ENCODE results near the gene REM2.

REM2 gene

GRCh38 chr14:22883173-22883976, at the start of gene REM2:
Gene REM2, plus strand, starts transcription at chr14:22883222. Its CDS starts 66 bp downstream, at chr14:22883288.
- H3K4me1 ChIP-seq (ENCODE audit: control insufficient read depth in 2 of 2, insufficient read depth in 2 of 2, low read length in 2 of 2): peaks cover 12 to 18% of the 10 kb centered on the region in 2 donors
- H3K27ac ChIP-seq (ENCODE audit: low read depth in 2 of 2, low read length in 2 of 2): no peak within 1 kb of the TSS
- H3K4me3 ChIP-seq (ENCODE audit: low read length in 2 of 2): peak within 1 kb of the TSS in 1 of 2 donors; percentile 13
- no peaks in the 10 kb centered on the region for H3K9me3 ChIP-seq (ENCODE audit: control insufficient read depth in 2 of 2, low read length in 2 of 2)
- H3K36me3 ChIP-seq (ENCODE audit: control insufficient read depth in 2 of 2, insufficient read depth in 2 of 2, low read length in 2 of 2): peaks cover 4 to 14% of the 10 kb centered on the region in 2 donors
- H3K27me3 ChIP-seq (ENCODE audit: control insufficient read depth in 2 of 2, insufficient read depth in 2 of 2, low read length in 2 of 2): peaks cover 2 to 3% of the 10 kb centered on the region in 2 donors
- peak within 1 kb of the TSS in 1 of 2 donors; percentile 24 for H3K9ac ChIP-seq (ENCODE audit: low read depth in 1 of 2, low read length in 2 of 2)

DNA sequence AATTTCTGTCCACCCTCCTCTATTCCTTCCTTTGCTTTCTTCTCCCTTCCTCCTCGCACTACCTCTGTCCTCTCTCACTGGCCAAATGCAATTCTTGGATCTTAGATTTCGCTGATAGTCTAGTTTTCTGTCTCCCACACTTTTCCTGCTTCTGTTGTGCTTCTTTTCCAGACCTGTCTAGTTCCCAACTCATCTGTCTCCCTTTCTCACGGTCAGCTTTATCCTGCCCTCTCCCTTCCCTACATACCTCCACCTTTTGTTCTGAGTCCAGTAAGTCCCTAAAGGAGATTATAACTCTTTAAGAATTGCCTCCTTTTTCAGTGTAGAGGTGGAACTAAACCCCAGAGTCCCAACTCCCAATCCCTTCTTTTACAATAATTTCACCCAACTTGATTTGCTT, 47.5 kb upstream of the REM2 start:
- Histone ChIP-seq H3K27ac (ENCODE audit: low read depth in 2 of 2, low read length in 2 of 2) (no peak overlapping the region), H3K4me1 (ENCODE audit: control insufficient read depth in 2 of 2, insufficient read depth in 2 of 2, low read length in 2 of 2) (peaks cover 13 to 19% of the 10 kb centered on the region in 2 donors), H3K9me3 (ENCODE audit: control insufficient read depth in 2 of 2, low read length in 2 of 2) (no peaks in the 10 kb centered on the region), H3K36me3 (ENCODE audit: control insufficient read depth in 2 of 2, insufficient read depth in 2 of 2, low read length in 2 of 2) (peaks cover 10 to 15% of the 10 kb centered on the region in 2 donors), H3K9ac (ENCODE audit: low read depth in 1 of 2, low read length in 2 of 2) (peak overlapping the region in 1 of 2 donors; percentile 96), H3K4me3 (ENCODE audit: low read length in 2 of 2) (no peak overlapping the region), H3K27me3 (ENCODE audit: control insufficient read depth in 2 of 2, insufficient read depth in 2 of 2, low read length in 2 of 2) (no peaks in the 10 kb centered on the region)

DNA sequence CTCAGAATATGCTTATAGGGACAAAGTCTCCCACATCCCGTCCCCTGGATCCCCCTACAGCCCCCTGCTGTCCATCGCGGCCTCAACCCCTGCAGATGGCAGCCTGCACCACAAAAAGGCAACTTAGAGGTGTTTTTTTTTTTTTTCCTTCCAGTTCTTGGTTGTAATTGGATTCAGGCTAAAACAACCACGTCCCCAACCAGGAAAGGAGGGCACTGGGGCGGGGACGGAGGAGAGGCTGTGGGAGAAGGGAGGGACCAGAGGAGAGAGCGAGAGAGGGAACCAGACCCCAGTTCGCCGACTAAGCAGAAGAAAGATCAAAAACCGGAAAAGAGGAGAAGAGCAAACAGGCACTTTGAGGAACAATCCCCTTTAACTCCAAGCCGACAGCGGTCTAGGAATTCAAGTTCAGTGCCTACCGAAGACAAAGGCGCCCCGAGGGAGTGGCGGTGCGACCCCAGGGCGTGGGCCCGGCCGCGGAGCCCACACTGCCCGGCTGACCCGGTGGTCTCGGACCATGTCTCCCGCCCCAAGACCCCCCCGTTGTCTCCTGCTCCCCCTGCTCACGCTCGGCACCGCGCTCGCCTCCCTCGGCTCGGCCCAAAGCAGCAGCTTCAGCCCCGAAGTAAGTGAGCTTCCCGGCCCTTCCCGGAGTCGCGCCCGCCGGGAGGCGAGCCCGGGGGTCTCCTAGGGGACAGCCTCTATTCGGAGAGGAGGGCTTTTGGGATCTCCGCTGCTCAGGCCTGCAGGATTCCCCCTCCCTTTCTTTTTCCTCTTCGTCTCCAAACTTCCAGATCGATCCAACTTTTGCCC, 46.5 kb upstream of the REM2 start, which contains the start of gene MMP14:
TSS of gene MMP14 (plus strand) at position 285 of the 813 bp plus-strand sequence. CDS start at position 518, 233 bp downstream.
- peaks cover 10 to 17% of the 10 kb centered on the region in 2 donors for H3K4me1 ChIP-seq (ENCODE audit: control insufficient read depth in 2 of 2, insufficient read depth in 2 of 2, low read length in 2 of 2)

GRCh38 chr14:22837114-22837749, 45.8 kb upstream of the REM2 start:
- H3K9ac ChIP-seq (ENCODE audit: low read depth in 1 of 2, low read length in 2 of 2): peak overlapping the region; percentile 84 to 96
- peaks cover 10 to 17% of the 10 kb centered on the region in 2 donors for H3K4me1 ChIP-seq (ENCODE audit: control insufficient read depth in 2 of 2, insufficient read depth in 2 of 2, low read length in 2 of 2)
- no peaks in the 10 kb centered on the region for H3K27me3 ChIP-seq (ENCODE audit: control insufficient read depth in 2 of 2, insufficient read depth in 2 of 2, low read length in 2 of 2)
- H3K9me3 ChIP-seq (ENCODE audit: control insufficient read depth in 2 of 2, low read length in 2 of 2): no peaks in the 10 kb centered on the region
- peak overlapping the region; percentile 85 to 88 for H3K27ac ChIP-seq (ENCODE audit: low read depth in 2 of 2, low read length in 2 of 2)
- peak overlapping the region; percentile 90 to 96 for H3K4me3 ChIP-seq (ENCODE audit: low read length in 2 of 2)
- H3K36me3 ChIP-seq (ENCODE audit: control insufficient read depth in 2 of 2, insufficient read depth in 2 of 2, low read length in 2 of 2): peaks cover 20 to 28% of the 10 kb centered on the region in 2 donors

More for the DNA sequence above, 46.5 kb upstream of the REM2 start, which contains the start of gene MMP14:
- Histone ChIP-seq H3K36me3 (ENCODE audit: control insufficient read depth in 2 of 2, insufficient read depth in 2 of 2, low read length in 2 of 2) (peaks cover 12 to 21% of the 10 kb centered on the region in 2 donors), H3K27ac (ENCODE audit: low read depth in 2 of 2, low read length in 2 of 2) (peak within 1 kb of the TSS; percentile 85 to 88), H3K27me3 (ENCODE audit: control insufficient read depth in 2 of 2, insufficient read depth in 2 of 2, low read length in 2 of 2) (no peaks in the 10 kb centered on the region), H3K9ac (ENCODE audit: low read depth in 1 of 2, low read length in 2 of 2) (peak within 1 kb of the TSS; percentile 84 to 96), H3K4me3 (ENCODE audit: low read length in 2 of 2) (peak within 1 kb of the TSS; percentile 90 to 96), H3K9me3 (ENCODE audit: control insufficient read depth in 2 of 2, low read length in 2 of 2) (no peaks in the 10 kb centered on the region)

DNA sequence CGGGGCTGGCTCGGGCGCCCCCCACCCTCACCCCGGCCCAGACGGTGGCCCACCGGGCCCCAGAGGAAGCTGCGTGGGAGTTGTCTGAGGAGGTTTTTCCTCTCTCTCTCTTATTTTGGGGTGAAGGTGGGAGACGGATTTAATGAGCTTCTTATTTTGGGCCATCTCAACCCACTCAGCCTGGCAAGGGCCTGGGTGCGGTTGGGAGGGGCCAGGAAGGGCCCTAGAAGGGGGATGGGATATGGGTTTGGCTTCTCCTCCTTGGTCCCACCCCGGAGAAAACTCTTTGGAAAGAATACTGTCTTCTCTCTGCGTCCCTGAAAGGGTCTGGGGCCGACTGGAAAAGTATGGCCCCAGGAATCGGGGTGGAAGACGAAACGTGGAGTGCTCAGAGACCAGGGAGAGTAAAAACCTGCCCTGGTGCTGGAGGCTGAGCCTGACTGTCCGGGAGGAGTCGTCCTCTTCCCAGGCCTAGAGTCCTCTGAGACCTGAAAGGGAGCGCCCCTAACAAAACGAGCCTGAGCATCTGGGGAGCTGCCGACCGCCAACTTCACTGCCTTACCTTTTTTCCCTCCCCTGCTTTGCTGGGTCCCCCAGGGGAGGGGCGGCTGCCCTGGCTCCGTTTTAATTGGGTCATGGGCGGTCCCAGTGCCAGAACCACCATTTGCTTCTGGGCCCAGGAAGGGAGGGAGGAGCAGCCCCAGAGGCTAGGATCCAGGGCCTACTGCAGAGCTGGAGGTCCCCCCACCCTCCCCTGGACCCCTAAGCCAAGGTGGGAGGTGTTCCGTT, 45.1 kb upstream of the REM2 start:
- Histone ChIP-seq H3K4me1 (ENCODE audit: control insufficient read depth in 2 of 2, insufficient read depth in 2 of 2, low read length in 2 of 2) (peaks cover 10 to 17% of the 10 kb centered on the region in 2 donors), H3K27me3 (ENCODE audit: control insufficient read depth in 2 of 2, insufficient read depth in 2 of 2, low read length in 2 of 2) (no peaks in the 10 kb centered on the region), H3K9ac (ENCODE audit: low read depth in 1 of 2, low read length in 2 of 2) (peak overlapping the region; percentile 84 to 96), H3K4me3 (ENCODE audit: low read length in 2 of 2) (peak overlapping the region; percentile 90 to 96), H3K27ac (ENCODE audit: low read depth in 2 of 2, low read length in 2 of 2) (peak overlapping the region; percentile 85 to 88), H3K36me3 (ENCODE audit: control insufficient read depth in 2 of 2, insufficient read depth in 2 of 2, low read length in 2 of 2) (peaks cover 25 to 34% of the 10 kb centered on the region in 2 donors), H3K9me3 (ENCODE audit: control insufficient read depth in 2 of 2, low read length in 2 of 2) (no peaks in the 10 kb centered on the region)

DNA sequence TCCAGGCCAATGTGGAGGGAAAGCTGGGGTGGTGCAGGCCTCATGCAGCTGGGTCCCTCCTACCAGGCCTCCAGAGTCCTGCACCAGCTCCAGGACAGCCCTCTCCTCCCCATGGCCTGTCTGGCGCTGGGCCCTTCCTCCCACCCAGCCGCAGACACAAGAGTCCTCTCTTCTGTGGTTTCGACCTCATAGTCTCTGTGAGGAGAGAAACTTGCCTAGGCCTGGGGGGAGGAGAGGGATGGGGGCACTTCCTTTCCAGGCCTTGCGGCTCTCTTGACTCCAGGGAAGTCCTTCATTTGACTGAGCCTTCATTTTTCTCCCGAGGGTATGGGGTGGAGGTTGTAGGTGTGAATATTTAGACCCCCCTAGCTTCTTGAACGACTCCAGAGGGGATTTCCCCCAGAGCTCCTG, 44.4 kb upstream of the REM2 start:
- Histone ChIP-seq H3K4me1 (ENCODE audit: control insufficient read depth in 2 of 2, insufficient read depth in 2 of 2, low read length in 2 of 2) (peaks cover 10 to 17% of the 10 kb centered on the region in 2 donors), H3K4me3 (ENCODE audit: low read length in 2 of 2) (peak overlapping the region; percentile 90 to 96), H3K9ac (ENCODE audit: low read depth in 1 of 2, low read length in 2 of 2) (peak overlapping the region; percentile 84 to 96), H3K27ac (ENCODE audit: low read depth in 2 of 2, low read length in 2 of 2) (peak overlapping the region; percentile 85 to 88), H3K9me3 (ENCODE audit: control insufficient read depth in 2 of 2, low read length in 2 of 2) (no peaks in the 10 kb centered on the region), H3K27me3 (ENCODE audit: control insufficient read depth in 2 of 2, insufficient read depth in 2 of 2, low read length in 2 of 2) (no peaks in the 10 kb centered on the region), H3K36me3 (ENCODE audit: control insufficient read depth in 2 of 2, insufficient read depth in 2 of 2, low read length in 2 of 2) (peaks cover 29 to 38% of the 10 kb centered on the region in 2 donors)

- no peaks in the 10 kb centered on the region for H3K27me3 ChIP-seq (ENCODE audit: control insufficient read depth in 2 of 2, insufficient read depth in 2 of 2, low read length in 2 of 2)
- peak overlapping the region in 1 of 2 donors; percentile 88 for H3K27ac ChIP-seq (ENCODE audit: low read depth in 2 of 2, low read length in 2 of 2)
- H3K9ac ChIP-seq (ENCODE audit: low read depth in 1 of 2, low read length in 2 of 2): peak overlapping the region in 1 of 2 donors; percentile 96
- H3K4me3 ChIP-seq (ENCODE audit: low read length in 2 of 2): peak overlapping the region; percentile 28 to 90
- peaks cover 26 to 36% of the 10 kb centered on the region in 2 donors for H3K36me3 ChIP-seq (ENCODE audit: control insufficient read depth in 2 of 2, insufficient read depth in 2 of 2, low read length in 2 of 2)
- no peaks in the 10 kb centered on the region for H3K9me3 ChIP-seq (ENCODE audit: control insufficient read depth in 2 of 2, low read length in 2 of 2)
- H3K4me1 ChIP-seq (ENCODE audit: control insufficient read depth in 2 of 2, insufficient read depth in 2 of 2, low read length in 2 of 2): peaks cover 10 to 17% of the 10 kb centered on the region in 2 donors
These were observed 43.8 kb upstream of the REM2 start for GRCh38 chr14:22839159-22839779.

- H3K9ac ChIP-seq (ENCODE audit: low read depth in 1 of 2, low read length in 2 of 2): no peak overlapping the region
- peaks cover 9 to 17% of the 10 kb centered on the region in 2 donors for H3K4me1 ChIP-seq (ENCODE audit: control insufficient read depth in 2 of 2, insufficient read depth in 2 of 2, low read length in 2 of 2)
- H3K27me3 ChIP-seq (ENCODE audit: control insufficient read depth in 2 of 2, insufficient read depth in 2 of 2, low read length in 2 of 2): no peaks in the 10 kb centered on the region
- peaks cover 43 to 45% of the 10 kb centered on the region in 2 donors for H3K36me3 ChIP-seq (ENCODE audit: control insufficient read depth in 2 of 2, insufficient read depth in 2 of 2, low read length in 2 of 2)
- no peaks in the 10 kb centered on the region for H3K9me3 ChIP-seq (ENCODE audit: control insufficient read depth in 2 of 2, low read length in 2 of 2)
- no peak overlapping the region for H3K4me3 ChIP-seq (ENCODE audit: low read length in 2 of 2)
- H3K27ac ChIP-seq (ENCODE audit: low read depth in 2 of 2, low read length in 2 of 2): no peak overlapping the region
These were observed 41.7 kb upstream of the REM2 start for GRCh38 chr14:22841311-22841710.

DNA sequence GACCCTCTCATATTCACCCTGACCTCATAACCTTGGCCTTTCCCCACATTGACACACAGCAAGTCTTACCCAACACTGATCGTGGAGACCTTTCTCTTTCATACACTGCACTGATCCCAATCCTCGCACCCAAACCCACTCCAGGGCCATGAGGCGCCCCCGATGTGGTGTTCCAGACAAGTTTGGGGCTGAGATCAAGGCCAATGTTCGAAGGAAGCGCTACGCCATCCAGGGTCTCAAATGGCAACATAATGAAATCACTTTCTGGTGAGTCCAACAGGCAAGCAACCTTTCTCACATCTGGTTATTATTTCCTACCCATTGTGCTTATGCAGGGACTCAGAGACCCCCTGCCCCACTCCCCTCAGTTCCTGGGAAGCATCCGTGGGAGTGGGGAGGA, 41.3 kb upstream of the REM2 start:
- H3K9ac ChIP-seq (ENCODE audit: low read depth in 1 of 2, low read length in 2 of 2): no peak overlapping the region
- H3K36me3 ChIP-seq (ENCODE audit: control insufficient read depth in 2 of 2, insufficient read depth in 2 of 2, low read length in 2 of 2): peaks cover 46 to 48% of the 10 kb centered on the region in 2 donors

More for the DNA sequence above, 41.3 kb upstream of the REM2 start:
- Histone ChIP-seq H3K27me3 (ENCODE audit: control insufficient read depth in 2 of 2, insufficient read depth in 2 of 2, low read length in 2 of 2) (no peaks in the 10 kb centered on the region), H3K9me3 (ENCODE audit: control insufficient read depth in 2 of 2, low read length in 2 of 2) (no peaks in the 10 kb centered on the region), H3K4me1 (ENCODE audit: control insufficient read depth in 2 of 2, insufficient read depth in 2 of 2, low read length in 2 of 2) (peaks cover 10 to 19% of the 10 kb centered on the region in 2 donors), H3K4me3 (ENCODE audit: low read length in 2 of 2) (no peak overlapping the region), H3K27ac (ENCODE audit: low read depth in 2 of 2, low read length in 2 of 2) (no peak overlapping the region)

All from mucosa of rectum (tissue), 2 donors.